ENCODE results near the gene DAD1. TPM values are rescaled to one million over a fixed set of nuclear protein-coding genes. Genes with fewer than 3 reads are reported as not detected.

DAD1 gene
- total RNA-seq, 2 experiments from 2014 or later = 117 to 154 TPM

GRCh38 chr14:22570132-22570949 is 18.7 kb downstream of the DAD1 start:
- H3K4me2 ChIP-seq (ENCODE audit: low read length) = peak overlapping the region; percentile 76
- peak overlapping the region; percentile 65 for H3K4me3 ChIP-seq (ENCODE audit: low read depth, low read length, poor library complexity, severe bottlenecking)

GRCh38 chr14:22569737-22570131 is 19.3 kb downstream of the DAD1 start:
- POLR2A ChIA-PET = interaction anchor here (0.7 to 2.9 kb wide), 20 partner anchors 9 to 254 kb away, joined by 3 to 21 read pairs (median 4); partner anchors contain the start of genes DAD1 and OXA1L
- Histone ChIP-seq H3K4me3 (ENCODE audit: low read depth, low read length, poor library complexity, severe bottlenecking) (peak overlapping the region; percentile 65), H4K20me1 (ENCODE audit: insufficient read depth, low read length) (no peaks in the 10 kb centered on the region), H3K9me3 (ENCODE audit: low read length) (no peaks in the 10 kb centered on the region), H3K27ac (ENCODE audit: low read depth, low read length, poor library complexity, severe bottlenecking) (peak overlapping the region; percentile 83), H3K9me2 (ENCODE audit: insufficient read depth, low read length) (no peaks in the 10 kb centered on the region), H3K79me2 (ENCODE audit: insufficient read depth, low read depth, low read length) (peaks cover 52% of the 10 kb centered on the region; the same call in 1 of the 2 replicates), H3K4me1 (ENCODE audit: insufficient read depth, low read length, poor library complexity, severe bottlenecking) (peaks cover 62% of the 10 kb centered on the region), H3K36me3 (ENCODE audit: insufficient read depth, low read length) (peaks cover 74% of the 10 kb centered on the region), H2AFZ (ENCODE audit: low read length) (peak overlapping the region; percentile 44; the same call in 1 of the 2 replicates), H3K4me2 (ENCODE audit: low read length) (peak overlapping the region; percentile 76)
- CTCF ChIA-PET (ENCODE audit: unreplicated experiment) = interaction anchor here (0.6 to 1.7 kb wide), 15 partner anchors 9 to 285 kb away, joined by 3 to 19 read pairs (median 5); partner anchors contain the start of genes DAD1 and OR6J1
- intact Hi-C loops (cut with micrococcal nuclease; ENCODE audit: unreplicated experiment) = loop anchor here (1.0 to 10.0 kb wide), 12 partner anchors 12 to 485 kb away; partner anchors contain the start of genes CDH24, OR6J1 and OXA1L
- TSS peak; percentile 92 for BruUV-seq (replicated peaks)
- TF ChIP-seq CTCF (conservative IDR thresholded peaks at IDR 0.05; ENCODE audit: low read length) = no peak
- no peak for TF ChIP-seq EZH2phosphoT487 (IDR thresholded peaks at IDR 0.05; ENCODE audit: borderline replicate concordance, low read depth, low read length)
- DNase-seq (ENCODE audit: low spot score) = no peak

More at GRCh38 chr14:22570132-22570949, 18.7 kb downstream of the DAD1 start:
- Histone ChIP-seq H3K4me1 (ENCODE audit: insufficient read depth, low read length, poor library complexity, severe bottlenecking) (peaks cover 56% of the 10 kb centered on the region), H4K20me1 (ENCODE audit: insufficient read depth, low read length) (no peaks in the 10 kb centered on the region), H3K36me3 (ENCODE audit: insufficient read depth, low read length) (peaks cover 74% of the 10 kb centered on the region), H3K9me3 (ENCODE audit: low read length) (no peaks in the 10 kb centered on the region), H3K27ac (ENCODE audit: low read depth, low read length, poor library complexity, severe bottlenecking) (peak overlapping the region; percentile 83), H3K9me2 (ENCODE audit: insufficient read depth, low read length) (no peaks in the 10 kb centered on the region), H2AFZ (ENCODE audit: low read length) (peak overlapping the region; percentile 44; the same call in 1 of the 2 replicates), H3K79me2 (ENCODE audit: insufficient read depth, low read depth, low read length) (peaks cover 46% of the 10 kb centered on the region; the same call in 1 of the 2 replicates)
- TF ChIP-seq CTCF (conservative IDR thresholded peaks at IDR 0.05; ENCODE audit: low read length) (peak; percentile 100), EZH2phosphoT487 (IDR thresholded peaks at IDR 0.05; ENCODE audit: borderline replicate concordance, low read depth, low read length) (no peak)
- intact Hi-C loops (cut with micrococcal nuclease; ENCODE audit: unreplicated experiment) = loop anchor here (1.0 to 10.0 kb wide), 12 partner anchors 13 to 484 kb away; partner anchors contain the start of genes CDH24, OR6J1 and OXA1L
- peak; percentile 98 for DNase-seq (ENCODE audit: low spot score)
- no TSS peak for BruUV-seq (replicated peaks)
- POLR2A ChIA-PET = interaction anchor here (0.6 to 2.9 kb wide), 29 partner anchors 9 to 300 kb away, joined by 3 to 21 read pairs (median 4); partner anchors contain the start of genes DAD1 and OXA1L
- CTCF ChIA-PET (ENCODE audit: unreplicated experiment) = interaction anchor here (0.6 to 1.7 kb wide), 16 partner anchors 10 to 284 kb away, joined by 3 to 19 read pairs (median 4); partner anchors contain the start of genes DAD1 and OR6J1

All from OCI-LY7 (cell line).